Anterior cingulate cortex (tissue), 58 donors: ENCODE results near the gene ZBED4.
A peak's percentile ranks its signal among the peaks of the same experiment; 100 is the strongest.

Experiments
- DNase-seq, 58 donors: peaks; one replicate each; lab custom pipeline; 2025; lab: John Stamatoyannopoulos, UW

Gene ZBED4

DNA sequence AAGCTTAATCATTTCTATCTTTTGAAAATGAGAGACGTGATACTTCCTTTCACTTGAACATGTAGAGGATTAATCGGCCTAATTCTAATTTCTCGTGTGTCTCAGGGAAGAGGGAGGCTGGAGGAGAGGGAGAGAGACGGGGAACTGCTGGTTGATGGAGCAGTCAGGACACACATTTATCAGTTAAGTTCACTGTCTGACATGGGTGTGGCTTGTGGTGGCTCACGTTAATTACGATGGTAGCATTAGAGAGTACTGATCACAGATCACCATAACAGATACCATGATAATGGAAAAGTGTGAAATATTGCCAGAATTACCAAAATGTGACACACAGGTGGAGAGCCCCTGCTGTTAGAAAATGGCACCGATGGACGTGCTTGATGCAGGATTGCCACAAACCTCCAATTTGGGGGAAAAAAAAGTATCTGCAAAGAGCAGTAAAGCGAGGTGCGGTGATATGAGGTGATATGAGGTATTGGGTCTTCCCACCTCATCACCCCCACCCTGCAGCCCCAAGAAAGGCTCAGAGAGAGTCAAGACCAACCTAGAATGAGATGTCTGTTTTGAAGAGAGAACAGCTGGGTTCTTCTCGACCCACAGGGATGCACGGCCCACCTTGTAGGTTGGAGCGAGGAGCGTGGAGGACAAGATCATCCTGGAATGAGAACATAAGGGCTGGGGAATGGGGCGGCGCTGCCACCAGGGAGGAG is 19.7 kb downstream of the ZBED4 start:
- no peak for DNase-seq

DNA sequence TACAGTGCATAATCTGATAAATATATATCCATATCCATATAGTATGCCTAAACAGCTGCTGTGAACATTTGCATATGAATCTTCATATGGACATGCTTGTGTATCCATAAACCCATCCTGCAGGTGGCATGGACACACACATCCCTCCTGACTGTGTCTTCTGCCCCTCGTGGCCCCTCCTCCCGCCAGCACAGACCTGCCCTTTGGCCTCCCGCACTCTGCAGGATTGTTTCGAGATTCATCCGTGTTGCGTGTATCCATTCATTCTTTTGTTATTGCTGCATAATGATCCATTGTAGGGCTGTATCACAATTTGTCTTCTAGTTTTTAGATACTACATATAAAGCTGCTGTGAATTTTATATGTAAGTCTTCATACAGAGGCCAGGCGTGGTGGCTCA is 24.0 kb downstream of the ZBED4 start:
- DNase-seq: no peak

DNA sequence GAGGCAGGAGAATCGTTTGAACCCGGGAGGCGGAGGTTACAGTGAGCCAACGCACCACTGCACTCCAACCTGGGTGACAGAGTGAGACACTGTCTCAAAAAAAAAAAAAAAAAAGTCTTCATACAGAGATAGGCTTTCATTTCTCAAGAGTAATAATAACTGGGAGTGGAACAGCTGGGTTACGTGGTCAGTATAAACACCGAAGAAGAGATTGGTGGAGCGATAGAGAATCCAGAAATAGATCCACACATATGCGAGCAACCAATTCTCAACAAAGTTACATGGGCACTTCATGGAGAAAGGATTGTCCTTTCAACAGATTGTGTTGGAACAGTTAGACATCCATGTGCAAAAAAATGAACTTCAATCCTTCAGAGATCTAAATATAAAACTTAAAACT is 24.6 kb downstream of the ZBED4 start:
- no peak for DNase-seq

DNA sequence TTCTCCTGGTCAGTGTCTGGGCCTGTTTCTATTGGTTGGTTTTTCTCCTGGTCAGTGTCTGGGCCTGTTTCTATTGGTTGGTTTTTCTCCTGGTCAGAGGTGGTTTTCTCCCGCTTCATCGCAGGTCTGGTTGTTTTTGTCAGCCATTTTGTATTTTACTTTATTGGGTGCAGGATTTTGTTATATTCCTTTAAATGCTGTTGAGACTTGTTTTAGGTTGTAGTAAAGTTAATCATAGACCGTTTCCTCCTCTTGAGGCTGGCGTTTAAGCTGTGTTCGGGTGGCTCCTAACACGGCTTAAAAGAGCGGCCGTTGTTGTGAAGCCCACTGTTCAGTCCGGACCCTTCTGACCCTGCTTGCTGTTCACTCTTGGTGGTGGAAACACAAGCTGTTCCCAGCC is 26.2 kb downstream of the ZBED4 start:
- no peak for DNase-seq

DNA sequence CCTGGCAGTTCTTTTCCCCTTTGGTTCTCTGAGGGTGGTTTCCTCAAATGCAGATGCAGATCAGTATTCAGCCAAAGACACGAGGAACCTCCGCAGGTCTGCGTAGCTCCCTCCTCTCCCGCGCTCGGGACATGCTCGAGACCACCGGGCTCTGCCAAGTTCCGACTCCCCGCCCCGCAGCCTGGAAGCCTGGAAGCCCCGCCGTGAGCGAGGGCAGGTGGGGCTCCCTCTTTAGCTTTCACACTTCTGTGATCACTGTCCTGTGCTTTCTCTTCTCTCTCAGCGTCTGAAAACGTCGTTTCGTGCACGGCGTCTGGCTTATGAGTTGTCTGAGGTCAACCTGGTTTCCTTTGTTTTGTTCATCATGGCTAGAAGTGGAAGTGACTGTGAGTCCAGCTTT is 26.6 kb downstream of the ZBED4 start:
- DNase-seq: no peak

DNA sequence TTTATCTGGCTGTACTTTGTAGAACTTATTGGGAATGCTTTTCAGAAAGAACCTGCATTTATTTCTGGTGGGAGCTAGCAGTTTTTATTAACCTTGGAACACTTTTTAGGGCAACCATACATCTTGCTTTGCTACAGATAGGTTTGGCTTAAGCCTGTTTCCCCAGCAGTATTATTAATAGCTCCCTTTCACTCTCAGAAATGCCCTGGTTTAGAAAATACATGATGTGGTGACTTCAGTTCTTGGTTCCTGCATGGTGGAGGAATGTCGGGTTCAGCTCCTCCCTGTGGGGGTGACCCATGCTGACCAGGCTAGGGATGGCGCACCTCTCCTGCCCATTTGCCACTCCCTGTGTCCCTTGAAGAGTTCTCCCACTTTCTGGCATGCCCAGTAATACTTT is 28.2 kb downstream of the ZBED4 start:
- DNase-seq: no peak

DNA sequence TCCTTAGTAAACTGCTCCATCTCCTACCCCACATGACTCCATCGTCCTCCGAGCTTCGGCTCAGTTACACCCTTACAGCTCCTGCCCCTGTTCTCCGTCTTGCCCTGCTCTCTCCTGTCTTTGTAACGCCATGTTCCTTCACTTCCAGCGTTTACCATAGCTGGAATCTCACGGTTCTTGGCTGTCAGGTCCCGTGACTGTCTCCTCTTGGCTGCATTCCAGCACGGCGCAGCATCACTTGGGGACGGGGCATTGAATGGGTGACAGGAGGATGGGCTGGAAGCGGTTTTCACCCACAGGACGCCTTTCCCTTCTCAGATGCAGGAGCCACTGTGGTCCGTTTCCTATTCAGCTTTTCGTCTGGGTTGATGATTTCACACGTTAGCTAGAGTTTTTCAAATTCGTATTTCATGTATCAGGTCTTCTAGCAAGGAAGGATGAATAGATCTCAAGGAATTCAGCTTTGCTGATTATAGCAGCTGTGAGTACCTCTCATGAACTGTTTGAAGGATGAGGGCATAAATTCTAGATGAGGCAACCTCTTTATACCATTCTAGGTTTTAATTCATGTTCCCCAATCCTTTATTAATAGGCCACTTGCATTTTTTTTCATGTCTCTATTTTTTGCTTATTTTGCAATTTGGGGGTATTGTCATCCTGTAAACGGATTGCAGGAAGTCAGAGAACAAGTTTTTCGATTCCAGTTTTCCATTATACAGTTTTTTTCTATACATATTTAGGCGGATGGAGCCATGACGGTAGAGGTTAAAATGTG is 29.1 kb downstream of the ZBED4 start:
- DNase-seq: peak in 3 of 58 donors; percentile 1 to 32 (median 5)

DNA sequence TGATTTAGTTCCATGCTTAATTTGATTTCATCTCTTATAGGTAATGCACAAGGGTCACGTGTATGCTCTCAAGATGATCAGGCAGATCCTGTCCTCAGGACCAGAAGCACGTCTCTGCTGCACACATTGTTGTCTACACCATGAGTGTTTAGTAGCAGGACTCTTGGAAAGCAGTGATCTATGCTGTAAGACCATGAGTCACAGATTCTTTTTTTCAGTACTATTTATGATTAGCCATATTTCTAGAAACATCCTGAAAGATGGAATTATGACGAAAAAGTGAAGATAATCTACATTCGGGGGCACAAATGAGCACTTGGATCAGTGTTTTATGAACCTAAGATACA is 29.6 kb downstream of the ZBED4 start:
- DNase-seq: no peak

DNA sequence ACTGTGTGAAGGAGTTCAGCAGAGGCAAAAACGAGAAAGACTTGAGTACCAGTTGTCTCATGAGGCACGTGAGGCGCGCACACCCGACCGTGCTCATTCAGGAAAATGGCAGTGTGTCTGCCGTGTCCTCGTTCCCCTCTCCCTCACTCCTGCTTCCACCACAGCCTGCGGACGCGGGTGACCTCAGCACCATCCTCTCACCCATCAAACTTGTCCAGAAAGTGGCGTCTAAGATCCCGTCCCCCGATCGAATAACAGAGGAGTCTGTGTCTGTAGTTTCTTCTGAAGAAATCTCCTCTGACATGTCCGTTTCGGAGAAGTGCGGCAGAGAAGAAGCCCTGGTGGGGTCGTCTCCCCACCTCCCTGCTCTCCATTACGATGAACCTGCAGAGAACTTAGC is 30.4 kb downstream of the ZBED4 start:
- DNase-seq: no peak

DNA sequence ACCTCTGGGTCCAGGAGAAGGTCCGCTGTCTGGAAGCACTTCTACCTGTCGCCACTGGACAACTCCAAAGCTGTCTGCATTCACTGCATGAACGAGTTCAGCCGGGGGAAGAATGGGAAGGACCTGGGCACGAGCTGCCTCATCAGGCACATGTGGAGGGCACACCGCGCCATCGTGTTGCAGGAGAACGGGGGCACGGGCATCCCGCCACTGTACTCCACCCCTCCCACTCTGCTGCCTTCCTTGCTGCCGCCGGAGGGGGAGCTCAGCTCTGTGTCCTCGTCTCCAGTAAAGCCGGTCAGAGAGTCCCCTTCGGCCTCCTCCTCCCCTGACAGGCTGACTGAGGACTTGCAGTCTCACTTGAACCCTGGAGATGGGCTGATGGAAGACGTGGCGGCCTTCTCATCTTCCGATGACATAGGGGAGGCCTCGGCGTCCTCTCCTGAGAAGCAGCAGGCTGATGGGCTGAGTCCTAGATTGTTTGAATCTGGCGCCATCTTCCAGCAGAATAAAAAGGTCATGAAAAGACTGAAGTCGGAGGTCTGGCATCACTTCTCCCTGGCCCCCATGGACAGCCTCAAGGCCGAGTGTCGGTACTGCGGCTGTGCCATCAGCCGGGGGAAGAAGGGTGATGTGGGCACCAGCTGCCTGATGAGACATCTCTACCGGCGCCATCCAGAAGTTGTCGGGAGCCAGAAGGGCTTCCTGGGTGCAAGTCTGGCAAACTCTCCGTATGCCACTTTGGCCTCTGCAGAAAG is 31.0 kb downstream of the ZBED4 start:
- no peak for DNase-seq

DNA sequence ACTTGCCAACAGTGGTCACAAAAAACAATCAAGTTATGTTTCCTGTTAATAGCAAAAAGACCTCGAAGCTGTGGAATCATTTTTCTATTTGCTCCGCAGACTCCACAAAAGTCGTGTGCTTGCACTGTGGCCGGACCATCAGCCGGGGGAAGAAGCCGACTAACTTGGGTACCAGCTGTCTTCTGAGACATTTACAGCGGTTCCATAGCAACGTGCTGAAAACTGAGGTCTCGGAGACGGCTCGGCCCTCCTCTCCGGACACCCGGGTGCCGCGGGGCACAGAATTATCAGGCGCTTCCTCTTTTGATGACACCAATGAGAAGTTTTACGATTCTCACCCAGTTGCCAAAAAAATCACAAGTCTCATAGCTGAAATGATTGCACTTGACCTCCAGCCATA is 31.6 kb downstream of the ZBED4 start:
- no peak for DNase-seq

DNA sequence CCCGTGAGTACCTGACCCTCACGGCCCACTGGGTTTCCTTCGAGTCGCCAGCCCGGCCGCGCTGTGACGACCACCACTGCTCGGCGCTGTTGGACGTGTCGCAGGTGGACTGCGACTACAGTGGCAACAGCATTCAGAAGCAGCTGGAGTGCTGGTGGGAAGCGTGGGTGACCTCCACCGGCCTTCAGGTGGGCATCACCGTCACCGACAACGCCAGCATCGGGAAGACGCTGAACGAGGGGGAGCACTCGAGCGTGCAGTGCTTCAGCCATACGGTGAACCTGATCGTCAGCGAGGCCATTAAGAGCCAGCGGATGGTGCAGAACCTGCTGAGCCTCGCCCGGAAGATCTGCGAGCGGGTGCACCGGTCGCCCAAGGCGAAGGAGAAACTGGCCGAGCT is 32.2 kb downstream of the ZBED4 start:
- DNase-seq: no peak

DNA sequence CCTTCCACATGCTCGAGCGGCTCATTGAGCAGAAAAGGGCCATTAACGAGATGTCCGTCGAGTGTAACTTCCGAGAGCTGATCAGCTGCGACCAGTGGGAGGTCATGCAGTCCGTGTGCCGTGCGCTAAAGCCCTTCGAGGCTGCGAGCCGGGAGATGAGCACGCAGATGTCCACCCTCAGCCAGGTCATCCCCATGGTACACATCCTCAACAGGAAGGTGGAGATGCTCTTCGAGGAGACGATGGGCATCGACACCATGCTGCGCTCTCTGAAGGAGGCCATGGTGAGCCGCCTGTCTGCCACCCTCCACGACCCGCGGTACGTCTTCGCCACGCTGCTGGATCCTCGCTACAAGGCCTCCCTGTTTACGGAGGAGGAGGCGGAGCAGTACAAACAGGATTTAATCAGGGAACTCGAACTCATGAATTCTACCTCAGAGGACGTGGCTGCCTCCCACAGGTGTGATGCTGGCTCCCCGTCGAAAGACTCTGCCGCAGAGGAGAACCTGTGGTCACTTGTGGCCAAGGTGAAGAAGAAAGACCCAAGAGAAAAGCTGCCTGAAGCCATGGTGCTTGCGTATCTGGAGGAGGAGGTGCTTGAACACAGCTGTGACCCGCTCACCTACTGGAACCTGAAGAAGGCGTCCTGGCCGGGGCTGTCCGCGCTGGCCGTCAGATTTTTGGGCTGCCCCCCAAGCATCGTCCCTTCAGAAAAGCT is 32.9 kb downstream of the ZBED4 start:
- DNase-seq: no peak

DNA sequence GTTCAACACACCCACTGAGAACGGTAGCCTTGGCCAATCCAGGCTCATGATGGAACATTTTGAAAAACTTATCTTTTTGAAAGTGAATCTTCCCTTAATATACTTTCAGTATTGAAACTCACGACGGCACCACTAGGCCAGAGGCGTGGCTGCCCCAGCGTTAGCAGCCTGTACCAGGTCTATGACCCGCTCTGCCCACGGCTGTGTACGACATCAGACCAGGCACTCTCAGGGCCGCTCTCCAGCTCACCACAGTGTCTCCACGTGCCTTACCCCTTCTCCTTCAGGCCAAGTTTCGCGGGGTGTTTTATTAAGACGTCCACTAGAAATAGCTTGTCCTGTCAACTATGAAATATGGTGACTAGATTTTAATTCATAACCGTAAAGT is 33.4 kb downstream of the ZBED4 start:
- DNase-seq: peak in 1 of 58 donors; percentile 1

DNA sequence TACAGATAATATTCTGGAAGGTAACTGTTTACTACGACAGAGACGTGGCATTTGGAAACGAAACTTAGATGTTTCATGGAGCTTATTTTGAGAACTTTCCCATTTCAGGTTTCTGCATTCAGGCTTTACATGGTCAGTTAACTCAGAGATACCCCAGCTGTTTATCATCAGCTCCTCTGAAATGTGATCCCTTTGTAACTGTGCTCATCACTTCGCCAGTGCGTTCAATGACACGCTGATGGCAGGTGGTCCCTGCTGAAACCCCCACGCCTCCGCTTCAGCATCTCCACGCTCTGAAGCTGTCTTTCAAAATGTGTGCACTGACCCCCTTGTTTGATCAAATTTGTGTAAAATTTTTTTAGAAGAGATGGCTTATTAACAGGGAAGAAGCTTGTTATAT is 34.1 kb downstream of the ZBED4 start:
- no peak for DNase-seq

DNA sequence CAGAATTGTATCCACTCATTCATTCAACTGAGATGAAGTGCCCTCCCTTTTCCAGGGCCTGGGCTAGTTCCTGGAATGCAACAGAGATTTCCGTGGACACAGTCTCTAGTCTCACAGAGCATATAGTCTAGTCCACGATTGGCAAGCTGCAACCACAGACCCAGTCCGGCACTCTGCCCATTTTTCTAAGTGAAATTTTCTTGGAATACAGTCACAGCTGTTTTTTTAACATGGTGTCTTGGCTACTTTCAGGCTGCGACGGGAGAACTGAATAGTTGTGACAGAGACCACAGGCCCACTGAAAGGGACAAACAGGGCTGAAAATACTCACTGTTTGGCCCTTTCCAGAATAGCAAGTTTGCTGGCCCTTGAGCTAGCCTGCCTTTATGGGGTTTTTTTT is 35.4 kb downstream of the ZBED4 start:
- peak in 27 of 58 donors; percentile 3 to 68 (median 29) for DNase-seq

DNA sequence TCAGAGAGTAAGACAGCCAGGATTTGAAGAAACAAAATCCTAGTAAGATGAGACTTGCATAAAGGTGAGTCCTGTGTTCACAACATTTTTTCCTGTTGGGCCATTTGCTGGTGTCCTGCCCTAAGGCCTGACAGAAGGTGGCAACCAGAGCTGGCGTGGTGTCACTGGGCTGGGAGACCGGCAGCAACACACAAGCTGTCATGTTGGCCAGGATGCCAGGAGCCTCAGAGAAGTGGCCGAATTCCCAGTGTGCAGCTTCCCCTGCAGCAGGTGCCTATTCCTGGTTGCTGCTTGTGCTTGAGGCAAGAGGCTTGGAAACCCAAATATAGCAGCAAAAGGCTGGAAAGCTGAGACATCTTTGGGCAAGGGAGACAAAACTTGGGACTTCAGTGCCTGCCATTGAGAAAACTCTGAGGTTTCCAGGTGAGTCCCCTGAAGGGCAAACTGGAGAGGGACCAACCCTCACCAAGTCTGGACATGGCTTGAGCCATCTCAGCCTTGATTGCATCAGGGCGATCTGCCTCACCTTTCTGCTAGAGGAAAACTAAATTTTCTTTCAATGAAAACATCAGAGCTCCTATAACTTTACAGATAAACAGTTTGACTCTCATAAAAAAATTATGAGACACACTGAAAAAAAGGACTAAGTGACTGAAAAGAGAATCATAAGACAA is 38.7 kb downstream of the ZBED4 start:
- DNase-seq: peak in 9 of 58 donors; percentile 7 to 51 (median 25)

DNA sequence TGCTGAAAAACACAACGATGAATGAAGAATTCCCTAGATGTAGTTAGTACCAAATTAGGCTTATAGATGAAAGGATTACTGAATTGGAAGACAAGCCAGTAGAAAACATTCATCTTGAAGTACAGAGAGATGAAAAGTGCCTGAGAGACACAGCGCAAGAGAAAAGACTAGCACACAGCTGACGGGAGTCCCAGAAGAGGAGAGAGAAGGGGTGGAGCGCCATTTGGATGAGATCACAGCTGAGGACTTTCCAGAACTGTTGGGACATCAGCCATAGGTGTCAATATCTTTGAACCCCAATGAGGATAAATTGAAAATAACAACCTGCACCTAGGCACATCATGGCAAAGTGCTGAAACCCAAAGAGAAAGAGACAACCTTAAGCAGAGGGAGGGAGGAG is 39.4 kb downstream of the ZBED4 start:
- no peak for DNase-seq

DNA sequence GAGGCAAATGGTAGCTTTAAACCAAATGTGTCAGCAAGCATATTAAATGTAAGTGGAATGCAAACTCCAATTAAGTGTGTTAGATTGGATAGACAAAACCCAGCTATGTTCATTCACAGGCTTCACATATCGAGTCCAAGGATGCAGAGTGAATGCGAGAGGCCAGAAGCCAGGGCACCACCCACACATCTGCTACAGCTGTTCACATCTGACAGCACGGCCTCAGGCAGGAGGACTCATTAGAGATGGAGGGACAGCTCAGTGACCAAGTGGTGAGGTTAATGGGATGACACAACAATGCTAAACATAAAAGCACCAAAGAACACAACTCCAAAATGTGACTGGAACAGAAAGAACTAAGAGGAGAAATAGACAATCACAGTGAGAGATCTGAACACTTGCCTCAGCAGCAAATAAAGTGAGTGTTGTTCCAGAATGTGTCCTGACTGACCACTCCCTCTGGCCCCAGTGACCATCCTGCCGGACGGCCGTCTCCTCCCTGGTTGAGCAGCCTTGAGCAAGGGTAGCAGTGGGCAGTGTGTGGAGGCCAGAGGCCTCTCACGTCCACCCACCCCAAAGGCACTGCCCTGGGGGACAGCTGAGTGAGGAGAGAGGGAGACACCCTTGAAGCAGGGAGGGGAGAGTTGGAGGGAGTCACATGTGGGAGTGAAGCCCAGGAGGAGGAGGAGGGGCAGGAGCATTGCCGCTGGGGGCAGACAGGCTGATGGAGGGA is 40.8 kb downstream of the ZBED4 start:
- no peak for DNase-seq

DNA sequence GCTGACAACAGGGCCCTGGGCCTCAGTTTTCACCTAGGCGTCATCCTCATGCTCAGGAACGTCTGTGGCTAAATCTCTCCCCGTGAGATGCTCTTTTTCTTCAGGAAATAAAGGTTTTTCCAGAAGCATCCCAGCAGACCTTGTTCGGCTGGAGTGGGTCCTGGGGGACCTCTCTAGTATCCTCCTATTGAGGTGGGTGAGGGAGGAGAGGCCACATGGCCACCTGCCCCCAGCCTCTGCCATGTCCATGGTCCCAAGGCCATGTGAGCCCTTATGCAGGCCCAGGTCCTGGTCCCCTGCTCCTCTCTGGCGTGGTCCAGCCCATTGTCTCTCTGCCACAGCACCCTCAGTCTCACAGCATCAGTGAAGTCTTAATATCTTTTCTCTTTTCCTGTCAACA is 42.6 kb downstream of the ZBED4 start:
- DNase-seq: no peak
